ENCODE results near the gene BRK1.

GRCh38 chr3:10149226-10149625 lies 33.8 kb downstream of the BRK1 start:
- TF ChIP-seq CTCF (IDR thresholded peaks at IDR 0.05), result no peak
- TF ChIP-seq POLR2A (IDR thresholded peaks at IDR 0.05), result no peak
- no peak for TF ChIP-seq POLR2AphosphoS5 (IDR thresholded peaks at IDR 0.05)
